ENCODE measurements around the gene ICAM5. TPM values are rescaled to one million over a fixed set of nuclear protein-coding genes. Genes with fewer than 3 reads are reported as not detected.

ICAM5 gene
- total RNA-seq, 4 donors from 2014 or later = 0.27 to 0.48 TPM; not detected in 2

GRCh38 chr19:10321874-10322835 lies 32.4 kb downstream of the ICAM5 start:
- intact Hi-C loops (cut with DNase I; ENCODE audit: low total_unique reads) = no loop called here
- peaks cover 0 to 41% (median 10%) of the 10 kb centered on the region in 4 donors for H3K36me3 ChIP-seq
- 60 to 61% methylated on average over 4 to 17 of the region's 19 CpGs for WGBS, 2 donors (ENCODE audit: low coverage in 1 of 2)

GRCh38 chr19:10325732-10326131 lies 36.0 kb downstream of the ICAM5 start:
- Histone ChIP-seq H3K27ac (no peak overlapping the region), H3K4me1 (peaks cover 9 to 18% (median 16%) of the 10 kb centered on the region in 4 donors), H3K9me3 (no peaks in the 10 kb centered on the region), H3K27me3 (no peaks in the 10 kb centered on the region), H3K4me3 (no peak overlapping the region), H3K36me3 (peaks cover 0 to 45% (median 25%) of the 10 kb centered on the region in 4 donors)
- in situ Hi-C loops (cut with MboI; ENCODE audit: low pct_ligation_motif_present in 1 of 4, low pct_unique_long_range_greater_than_20kb in 1 of 4, low sequenced_read_pairs in 3 of 4) (no loop called here), intact Hi-C loops (cut with DNase I; ENCODE audit: low total_unique reads) (no loop called here)
- 88 to 93% methylated on average over 3 to 8 of the region's 8 CpGs for WGBS, 2 donors (ENCODE audit: low coverage in 1 of 2)
- DNase-seq = no peak
- no peak for TF ChIP-seq POLR2A (IDR thresholded peaks at IDR 0.05)
- no peak for TF ChIP-seq EP300 (IDR thresholded peaks at IDR 0.05; ENCODE audit: low read depth)
- TF ChIP-seq CTCF (IDR thresholded peaks at IDR 0.05) = no peak
- TF ChIP-seq POLR2AphosphoS5 (IDR thresholded peaks at IDR 0.05) = no peak

More at GRCh38 chr19:10321874-10322835, 32.4 kb downstream of the ICAM5 start:
- Histone ChIP-seq H3K4me1 (peaks cover 9 to 18% (median 16%) of the 10 kb centered on the region in 4 donors), H3K9me3 (no peaks in the 10 kb centered on the region), H3K4me3 (no peak overlapping the region), H3K27me3 (no peaks in the 10 kb centered on the region), H3K27ac (peak overlapping the region; percentile 76 to 79 (median 77))
- in situ Hi-C loops (cut with MboI; ENCODE audit: low pct_ligation_motif_present in 1 of 4, low pct_unique_long_range_greater_than_20kb in 1 of 4, low sequenced_read_pairs in 3 of 4) = no loop called here
- peak; percentile 29 for TF ChIP-seq POLR2A (IDR thresholded peaks at IDR 0.05)
- TF ChIP-seq CTCF (IDR thresholded peaks at IDR 0.05) = no peak
- no peak for TF ChIP-seq EP300 (IDR thresholded peaks at IDR 0.05; ENCODE audit: low read depth)
- peak in 2 of 3 donors; percentile 27 to 33 for TF ChIP-seq POLR2AphosphoS5 (IDR thresholded peaks at IDR 0.05)
- DNase-seq = peak; percentile 88

- DNase-seq = no peak
- in situ Hi-C loops (cut with MboI; ENCODE audit: low pct_ligation_motif_present in 1 of 4, low pct_unique_long_range_greater_than_20kb in 1 of 4, low sequenced_read_pairs in 3 of 4) (no loop called here), intact Hi-C loops (cut with DNase I; ENCODE audit: low total_unique reads) (no loop called here)
- TF ChIP-seq EP300 (IDR thresholded peaks at IDR 0.05; ENCODE audit: low read depth) = no peak
- TF ChIP-seq POLR2A (IDR thresholded peaks at IDR 0.05) = no peak
- TF ChIP-seq POLR2AphosphoS5 (IDR thresholded peaks at IDR 0.05) = no peak
- H3K36me3 ChIP-seq = peaks cover 0 to 40% (median 25%) of the 10 kb centered on the region in 4 donors
- no peaks in the 10 kb centered on the region for H3K9me3 ChIP-seq
- H3K4me3 ChIP-seq = no peak overlapping the region
- 89 to 92% methylated on average over 2 to 7 of the region's 7 CpGs for WGBS, 2 donors (ENCODE audit: low coverage in 1 of 2)
- peaks cover 0 to 18% (median 14%) of the 10 kb centered on the region in 4 donors for H3K4me1 ChIP-seq
- H3K27me3 ChIP-seq = no peaks in the 10 kb centered on the region
- no peak overlapping the region for H3K27ac ChIP-seq
Observed at GRCh38 chr19:10327793-10328192, 38.0 kb downstream of the ICAM5 start.

GRCh38 chr19:10328558-10329429 lies 39.0 kb downstream of the ICAM5 start:
- no peak overlapping the region for H3K4me3 ChIP-seq
- H3K36me3 ChIP-seq = peaks cover 0 to 40% (median 25%) of the 10 kb centered on the region in 4 donors
- in situ Hi-C loops (cut with MboI; ENCODE audit: low pct_ligation_motif_present in 1 of 4, low pct_unique_long_range_greater_than_20kb in 1 of 4, low sequenced_read_pairs in 3 of 4) = no loop called here
- no peak for DNase-seq
- TF ChIP-seq POLR2AphosphoS5 (IDR thresholded peaks at IDR 0.05) (no peak), CTCF (IDR thresholded peaks at IDR 0.05) (no peak), EP300 (IDR thresholded peaks at IDR 0.05; ENCODE audit: low read depth) (no peak), POLR2A (IDR thresholded peaks at IDR 0.05) (no peak)
- intact Hi-C loops (cut with DNase I; ENCODE audit: low total_unique reads) = no loop called here
- WGBS, 2 donors (ENCODE audit: low coverage in 1 of 2) = 94% methylated on average over 26 of the region's 41 CpGs; no CpG with 5 or more reads in 1 of the 2 donors
- no peaks in the 10 kb centered on the region for H3K27me3 ChIP-seq
- H3K27ac ChIP-seq = no peak overlapping the region
- H3K9me3 ChIP-seq = no peaks in the 10 kb centered on the region
- H3K4me1 ChIP-seq = peaks cover 0 to 17% (median 16%) of the 10 kb centered on the region in 4 donors
